ENCODE data around the gene LRRC57. TPM values are rescaled to one million over a fixed set of nuclear protein-coding genes. Genes with fewer than 3 reads are reported as not detected.

The LRRC57 gene
- total RNA-seq, 1 donor from 2014 or later: 18.1 TPM

- H3K4me3 Mint-ChIP-seq: peak overlapping the region; percentile 78
- DNase-seq (ENCODE audit: low spot score): peak; percentile 95
- Histone ChIP-seq H3K4me2 (peak overlapping the region; percentile 77), H3K36me3 (no peaks in the 10 kb centered on the region), H3K27me3 (peaks cover 31% of the 10 kb centered on the region), H3F3A (ENCODE audit: low read depth) (peaks cover 42% of the 10 kb centered on the region), H2AFZ (replicated peaks) (peak overlapping the region; percentile 38), H3K79me2 (ENCODE audit: low read depth) (peaks cover 60% of the 10 kb centered on the region), H3K9me3 (ENCODE audit: low read depth) (no peaks in the 10 kb centered on the region), H3K4me3 (peak overlapping the region; percentile 46), H3K9ac (no peak overlapping the region), H3K27ac (no peak overlapping the region), H3K4me1 (peaks cover 32% of the 10 kb centered on the region), H4K20me1 (ENCODE audit: low read depth) (peaks cover 36% of the 10 kb centered on the region)
- H3K36me3 Mint-ChIP-seq: peaks cover 19% of the 10 kb centered on the region
- TF ChIP-seq EZH2phosphoT487 (IDR thresholded peaks at IDR 0.05) (no peak), EZH2 (IDR thresholded peaks at IDR 0.05) (no peak), CTCF (IDR thresholded peaks at IDR 0.05) (no peak)
- peaks cover 50% of the 10 kb centered on the region for H3K4me1 Mint-ChIP-seq
- peak overlapping the region; percentile 15 for H3K27ac Mint-ChIP-seq
- H3K9me3 Mint-ChIP-seq: no peaks in the 10 kb centered on the region
- peaks cover 2% of the 10 kb centered on the region for H3K27me3 Mint-ChIP-seq (ENCODE audit: insufficient read depth, low read depth)
Observed at GRCh38 chr15:42581272-42581730, 32.7 kb upstream of the LRRC57 start.

GRCh38 chr15:42578984-42579537 lies 30.5 kb upstream of the LRRC57 start:
- H3K4me1 Mint-ChIP-seq: peaks cover 49% of the 10 kb centered on the region
- Histone ChIP-seq H3K4me1 (peaks cover 28% of the 10 kb centered on the region), H4K20me1 (ENCODE audit: low read depth) (peaks cover 32% of the 10 kb centered on the region), H3K4me3 (no peak overlapping the region), H2AFZ (replicated peaks) (no peak overlapping the region), H3K9ac (no peak overlapping the region), H3K79me2 (ENCODE audit: low read depth) (peaks cover 54% of the 10 kb centered on the region), H3K4me2 (no peak overlapping the region), H3K27me3 (peaks cover 40% of the 10 kb centered on the region), H3K27ac (no peak overlapping the region), H3K9me3 (ENCODE audit: low read depth) (no peaks in the 10 kb centered on the region), H3F3A (ENCODE audit: low read depth) (peaks cover 46% of the 10 kb centered on the region), H3K36me3 (no peaks in the 10 kb centered on the region)
- H3K9me3 Mint-ChIP-seq: no peaks in the 10 kb centered on the region
- TF ChIP-seq CTCF (IDR thresholded peaks at IDR 0.05) (no peak), EZH2phosphoT487 (IDR thresholded peaks at IDR 0.05) (no peak), EZH2 (IDR thresholded peaks at IDR 0.05) (no peak)
- no peak overlapping the region for H3K4me3 Mint-ChIP-seq
- DNase-seq (ENCODE audit: low spot score): no peak
- H3K27me3 Mint-ChIP-seq (ENCODE audit: insufficient read depth, low read depth): peaks cover 4% of the 10 kb centered on the region
- H3K27ac Mint-ChIP-seq: no peak overlapping the region
- peaks cover 13% of the 10 kb centered on the region for H3K36me3 Mint-ChIP-seq

GRCh38 chr15:42577514-42578031 lies 29.0 kb upstream of the LRRC57 start:
- no peak overlapping the region for H3K4me2 ChIP-seq
- H3K36me3 ChIP-seq: no peaks in the 10 kb centered on the region
- H3K27ac ChIP-seq: no peak overlapping the region
- peaks cover 17% of the 10 kb centered on the region for H4K20me1 ChIP-seq (ENCODE audit: low read depth)
- H3K4me3 Mint-ChIP-seq: peak overlapping the region; percentile 42
- no peak overlapping the region for H3K27ac Mint-ChIP-seq
- H2AFZ ChIP-seq (replicated peaks): no peak overlapping the region
- H3K27me3 Mint-ChIP-seq (ENCODE audit: insufficient read depth, low read depth): peaks cover 6% of the 10 kb centered on the region
- H3K4me3 ChIP-seq: no peak overlapping the region
- peaks cover 34% of the 10 kb centered on the region for H3K4me1 Mint-ChIP-seq
- peaks cover 42% of the 10 kb centered on the region for H3K79me2 ChIP-seq (ENCODE audit: low read depth)
- no peak overlapping the region for H3K9ac ChIP-seq
- H3K4me1 ChIP-seq: peaks cover 16% of the 10 kb centered on the region
- H3K9me3 ChIP-seq (ENCODE audit: low read depth): no peaks in the 10 kb centered on the region
- peaks cover 13% of the 10 kb centered on the region for H3K36me3 Mint-ChIP-seq
- H3K27me3 ChIP-seq: peaks cover 40% of the 10 kb centered on the region
- DNase-seq (ENCODE audit: low spot score): no peak
- peaks cover 35% of the 10 kb centered on the region for H3F3A ChIP-seq (ENCODE audit: low read depth)
- H3K9me3 Mint-ChIP-seq: no peaks in the 10 kb centered on the region
- TF ChIP-seq EZH2phosphoT487 (IDR thresholded peaks at IDR 0.05) (no peak), EZH2 (IDR thresholded peaks at IDR 0.05) (no peak), CTCF (IDR thresholded peaks at IDR 0.05) (no peak)

Measured in neural progenitor cell (in vitro differentiated cells).